GM23248 (cell line): Measurements from ENCODE around the gene MBLAC1.

ENCODE experiments used
- EZH2 ChIP-seq: fragments of 200-600 bp; sonication (generic); IDR thresholded peaks from 2 replicates; pipeline ENCODE4 v1.6.1; 2018; ENCODE audit warnings: antibody characterized with exemption, mild to moderate bottlenecking; ENCODE audit not compliant: insufficient read depth, poor library complexity, severe bottlenecking
- EZH2phosphoT487 ChIP-seq: fragments of 200-600 bp; sonication (generic); IDR thresholded peaks from 2 replicates; pipeline ENCODE4 v1.6.1; 2018; ENCODE audit warnings: antibody characterized with exemption, moderate library complexity, mild to moderate bottlenecking, low read depth; ENCODE audit not compliant: insufficient read depth

DNA sequence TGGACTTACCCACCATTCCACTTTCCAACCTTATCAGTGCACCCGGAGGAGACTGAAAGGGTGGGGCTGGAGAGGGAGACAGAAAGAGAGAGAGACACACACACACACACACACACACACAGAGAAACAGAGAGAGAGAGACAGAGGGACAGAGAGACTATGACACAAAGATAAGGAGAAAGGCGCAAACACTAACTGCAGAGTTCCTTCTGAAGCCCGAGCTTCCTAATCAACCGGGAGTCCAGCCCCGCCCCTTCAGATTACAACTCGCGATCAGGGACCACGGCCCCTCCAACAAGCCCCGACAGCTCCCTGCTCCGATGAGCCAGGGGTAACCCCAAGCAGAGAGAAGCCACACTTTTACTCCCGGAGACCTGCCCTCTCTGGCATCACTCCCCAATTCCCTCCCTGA, 41.2 kb downstream of the MBLAC1 start:
- TF ChIP-seq EZH2 (no peak), EZH2phosphoT487 (no peak)
